HepG2 (cell line): ENCODE results near the gene VWA7. TPM values are rescaled to one million over a fixed set of nuclear protein-coding genes. Genes with fewer than 3 reads are reported as not detected.

Source experiments
- ATAC-seq: fragments of 200-7000 bp; cut with Tn5 transposase; 3 replicates; pipeline ENCODE4 v1.9.1; 2020; ENCODE audit warnings: mild to moderate bottlenecking, moderate library complexity
- BruUV-seq: library from RNA; stranded (reverse); fragments of 400-500 nt; replicated peaks from 2 replicates; lab custom pipeline; 2021; lab: Mats Ljungman, UMichigan
- CTCF ChIA-PET: fragments of 300-600 bp; formaldehyde crosslinking; extraction: SDS; loops from one replicate; lab custom pipeline; 2021; ENCODE audit warnings: low total read pairs, inconsistent platforms, low intra/inter-chr PET ratio; lab: Yijun Ruan, JAX
- POLR2A ChIA-PET: fragments of 350-600 bp; sonication (Branson Sonifier 250); formaldehyde crosslinking; loops from one replicate; lab custom pipeline; 2020; ENCODE audit warnings: antibody characterized with exemption, inconsistent platforms; lab: Yijun Ruan, JAX
- DNase-seq: peaks from one replicate; pipeline ENCODE4 v3.0.0-alpha.2; 2015; ENCODE audit warnings: low spot score
- FAIRE-seq: peaks from 3 replicates; lab custom pipeline; 2011; peaks lifted over from hg19 to GRCh38; lab: Jason Lieb, UNC
- H2AFZ ChIP-seq: one replicate; pipeline ENCODE4 v1.6.1; 2011; ENCODE audit warnings: low read length, inconsistent platforms
- H3K27ac ChIP-seq: fragments of 300-600 bp; 3 replicates; pipeline ENCODE4 v1.8.0; 2011; ENCODE audit warnings: mixed run types, mild to moderate bottlenecking, mixed read lengths, low read length, inconsistent platforms; ENCODE audit not compliant: insufficient read depth; ENCODE audit errors: extremely low read length
- H3K27me3 ChIP-seq, 2 experiments: fragments of 200-600 bp in 1 of 2; 2 replicates in 1 of 2; 3 replicates in 1 of 2; pipeline versions ENCODE4 v1.6.0 to v1.8.0; 2011; ENCODE audit warnings: low read length in 2 of 2, mild to moderate bottlenecking in 2 of 2, moderate library complexity in 2 of 2, inconsistent platforms in 1 of 2; ENCODE audit not compliant: insufficient read depth in 2 of 2, control insufficient read depth in 1 of 2
- H3K36me3 ChIP-seq, 2 experiments: fragments of 200-600 bp in 1 of 2; replicated peaks in 1 of 2; 2 replicates in 1 of 2; 3 replicates in 1 of 2; pipeline versions ENCODE4 v1.5.1 to v1.8.0; 2011; ENCODE audit warnings: low read length in 2 of 2, inconsistent platforms in 1 of 2; ENCODE audit not compliant: insufficient read depth in 2 of 2, control insufficient read depth in 1 of 2
- H3K4me1 ChIP-seq: 2 replicates; pipeline ENCODE4 v1.5.1; 2012; ENCODE audit warnings: low read length, inconsistent platforms; ENCODE audit not compliant: insufficient read depth
- H3K4me2 ChIP-seq: 2 replicates; pipeline ENCODE4 v1.6.0; 2011; ENCODE audit warnings: low read depth, low read length, inconsistent platforms
- H3K4me3 ChIP-seq, 3 experiments: fragments of 200-600 bp in 1 of 3; sonication (generic), shearing (Covaris generic) in 1 of 3; replicated peaks in 1 of 3; 2 replicates each; pipeline ENCODE4 v1.5.1; 2011 to 2016; ENCODE audit warnings: low read length in 3 of 3, inconsistent platforms in 2 of 3, low read depth in 2 of 3, mild to moderate bottlenecking in 2 of 3, control low read depth in 1 of 3, mixed read lengths in 1 of 3; ENCODE audit not compliant: insufficient read depth in 1 of 3
- H3K79me2 ChIP-seq: one replicate; pipeline ENCODE4 v1.6.1; 2011; ENCODE audit warnings: low read length, inconsistent platforms; ENCODE audit not compliant: insufficient read depth
- H3K9ac ChIP-seq: 2 replicates; pipeline ENCODE4 v1.6.0; 2011; ENCODE audit warnings: mild to moderate bottlenecking, low read depth, low read length, inconsistent platforms; ENCODE audit not compliant: insufficient read depth
- H3K9me3 ChIP-seq: 2 replicates; pipeline ENCODE4 v1.5.1; 2012; ENCODE audit warnings: mild to moderate bottlenecking, low read length
- H4K20me1 ChIP-seq: 2 replicates; pipeline ENCODE4 v1.6.0; 2011; ENCODE audit warnings: inconsistent platforms, mild to moderate bottlenecking, low read length, moderate library complexity; ENCODE audit not compliant: insufficient read depth
- DZIP1 ChIP-seq: sonication (generic); formaldehyde crosslinking; IDR thresholded peaks from 2 replicates; pipeline ENCODE4 v1.5.0; 2020; ENCODE audit warnings: mild to moderate bottlenecking, missing genetic modification reagents
- FOXA1 ChIP-seq, 2 experiments: fragments of 450-650 bp in 1 of 2; sonication (generic) in 1 of 2; formaldehyde crosslinking in 1 of 2; IDR thresholded peaks; 2 replicates each; pipeline versions ENCODE4 v1.4.0 to v1.6.1; 2016 to 2020; ENCODE audit warnings: missing genetic modification reagents in 1 of 2
- FOXJ3 ChIP-seq: sonication (generic); formaldehyde crosslinking; IDR thresholded peaks from 2 replicates; pipeline ENCODE4 v1.4.0; 2020; ENCODE audit warnings: missing genetic modification reagents, mild to moderate bottlenecking, borderline replicate concordance
- JDP2 ChIP-seq: sonication (generic); formaldehyde crosslinking; IDR thresholded peaks from 2 replicates; pipeline ENCODE4 v1.8.1; 2022; ENCODE audit warnings: missing genetic modification reagents, borderline replicate concordance
- MNT ChIP-seq: fragments of 450-650 bp; IDR thresholded peaks from 2 replicates; pipeline ENCODE4 v1.6.1; 2016
- POLR2A ChIP-seq, 2 experiments: IDR thresholded peaks; 2 replicates each; pipeline ENCODE4 v1.6.1; 2011; ENCODE audit warnings: low read depth in 2 of 2, low read length in 2 of 2, mild to moderate bottlenecking in 1 of 2, moderate library complexity in 1 of 2; ENCODE audit not compliant: insufficient read depth in 1 of 2
- RXRA ChIP-seq: sonication (generic); formaldehyde crosslinking; IDR thresholded peaks from 2 replicates; pipeline ENCODE4 v1.5.1; 2020; ENCODE audit warnings: missing genetic modification reagents
- SP4 ChIP-seq: sonication (generic); formaldehyde crosslinking; IDR thresholded peaks from 2 replicates; pipeline ENCODE4 v1.8.1; 2023; ENCODE audit warnings: mild to moderate bottlenecking, missing genetic modification reagents
- ZBTB7B ChIP-seq: sonication (generic); formaldehyde crosslinking; IDR thresholded peaks from 2 replicates; pipeline ENCODE4 v1.4.0; 2020; ENCODE audit warnings: missing genetic modification reagents
- ZNF101 ChIP-seq: sonication (generic); formaldehyde crosslinking; IDR thresholded peaks from 2 replicates; pipeline ENCODE4 v1.4.0; 2020; ENCODE audit warnings: mild to moderate bottlenecking, low read depth, missing genetic modification reagents, borderline replicate concordance
- ZNF121 ChIP-seq: sonication (generic); formaldehyde crosslinking; IDR thresholded peaks from 2 replicates; pipeline ENCODE4 v1.5.0; 2020; ENCODE audit warnings: mild to moderate bottlenecking, missing genetic modification reagents
- ZNF17 ChIP-seq: sonication (generic); formaldehyde crosslinking; IDR thresholded peaks from 2 replicates; pipeline ENCODE4 v1.5.0; 2020; ENCODE audit warnings: mild to moderate bottlenecking, missing genetic modification reagents
- ZNF205 ChIP-seq: IDR thresholded peaks from 2 replicates; pipeline ENCODE4 v1.6.1; 2018; ENCODE audit warnings: missing biosample characterization, missing genetic modification reagents
- ZNF550 ChIP-seq: sonication (generic); formaldehyde crosslinking; IDR thresholded peaks from 2 replicates; pipeline ENCODE4 v1.4.0; 2020; ENCODE audit warnings: mild to moderate bottlenecking, missing genetic modification reagents, borderline replicate concordance
- ZNF567 ChIP-seq: sonication (generic); formaldehyde crosslinking; IDR thresholded peaks from 2 replicates; pipeline ENCODE4 v1.8.1; 2023; ENCODE audit warnings: mild to moderate bottlenecking, missing genetic modification reagents, borderline replicate concordance
- ZNF672 ChIP-seq: sonication (generic); formaldehyde crosslinking; IDR thresholded peaks from 2 replicates; pipeline ENCODE4 v1.8.1; 2022; ENCODE audit warnings: missing genetic modification reagents
- ZNF780A ChIP-seq: sonication (generic); formaldehyde crosslinking; IDR thresholded peaks from 2 replicates; pipeline ENCODE4 v1.8.0; 2022; ENCODE audit warnings: mild to moderate bottlenecking, missing genetic modification reagents, moderate library complexity
- ZNF784 ChIP-seq: sonication (generic); formaldehyde crosslinking; IDR thresholded peaks from 2 replicates; pipeline ENCODE4 v1.5.1; 2020; ENCODE audit warnings: missing genetic modification reagents, mild to moderate bottlenecking, borderline replicate concordance
- ZNF792 ChIP-seq: IDR thresholded peaks from 2 replicates; pipeline ENCODE4 v1.6.1; 2016
- WGBS: methylation state at CpG from one replicate; pipeline ENCODE4 v1.1.6; 2017; ENCODE audit warnings: low lambda C conversion rate; 5-methylcytosine and 5-hydroxymethylcytosine counted together
- in situ Hi-C: cut with HindIII; loops from 2 replicates; pipeline ENCODE4 v1.10.0; 2017; ENCODE audit warnings: low pct_unique_long_range_greater_than_20kb; ENCODE audit not compliant: extremely low pct_ligation_motif_present
- intact Hi-C: fragments of 100-400 bp; cut with micrococcal nuclease; formaldehyde crosslinking; loops from one replicate; pipeline ENCODE4 v1.10.0; 2022; ENCODE audit not compliant: unreplicated experiment
- polyA plus RNA-seq, 8 experiments: library from polyadenylated mRNA; depleted of rRNA in 3 of 8; stranded (reverse) in 7 of 8; unstranded in 1 of 8; fragments of >200 nt; fragmentation: Illumina TruSeq in 4 of 8; extraction: Trizol in 4 of 8; gene quantifications; 2 replicates each; pipeline versions ENCODE4 v1.2.1 to v1.2.3, GENCODE V29; 2011 to 2016; ENCODE audit warnings: low read depth in 4 of 8, missing spikeins in 1 of 8, mixed read lengths in 1 of 8; ENCODE audit not compliant: insufficient read depth in 1 of 8
- total RNA-seq, 5 experiments: library from RNA; depleted of rRNA; stranded (reverse); fragments of >200 nt; fragmentation: Illumina TruSeq; extraction: Trizol; gene quantifications; 2 replicates each; pipeline ENCODE4 v1.2.3, GENCODE V29; 2016; ENCODE audit warnings: low read depth in 1 of 5

Gene VWA7
- total and polyA plus RNA-seq, 2 of the 13 experiments (the other 11 are each of a cell fraction or from before 2014, with no cell fraction given): 0.86 to 3.3 TPM

GRCh38 chr6:31739639-31740396, 37.3 kb downstream of the VWA7 start, which contains the start of gene MSH5:
Gene MSH5, plus strand, starts transcription at chr6:31740005. Its CDS starts 462 bp downstream, at chr6:31740467.
- FAIRE-seq: peak; percentile 99
- DNase-seq: peak; percentile 100
- peak within 1 kb of the TSS; percentile 44 to 92 (median 92) for H3K4me3 ChIP-seq
- peak within 1 kb of the TSS; percentile 98 for H3K4me2 ChIP-seq
- peaks cover 3% of the 10 kb centered on the region; the same call in 1 of the 2 replicates for H4K20me1 ChIP-seq
- H3K27me3 ChIP-seq: no peaks in the 10 kb centered on the region; a peak in 1 of 5 replicates
- in situ Hi-C loops: no loop called here
- H2AFZ ChIP-seq: no peak within 1 kb of the TSS
- H3K79me2 ChIP-seq: peaks cover 22% of the 10 kb centered on the region
- ChIA-PET CTCF (interaction anchor here (1.7 kb wide), 1 partner anchor 10 kb away, joined by 4 read pairs; the partner anchor contains the start of gene DDAH2), POLR2A (interaction anchor here (0.6 to 11.3 kb wide), 37 partner anchors 9 to 1098 kb away, joined by 3 to 279 read pairs (median 21); partner anchors contain the start of genes ABHD16A, APOM, ATF6B and BAG6)
- 11% methylated on average over 49 of the region's 58 CpGs for WGBS
- H3K9ac ChIP-seq: peak within 1 kb of the TSS; percentile 98
- H3K9me3 ChIP-seq: no peaks in the 10 kb centered on the region
- H3K27ac ChIP-seq: peak within 1 kb of the TSS; percentile 99
- ATAC-seq: peak; percentile 74
- intact Hi-C loops: loop anchor here (1.0 to 5.0 kb wide), 4 partner anchors 38 to 95 kb away; partner anchors contain the start of genes ABHD16A and LSM2
- peaks cover 50% of the 10 kb centered on the region for H3K4me1 ChIP-seq
- TSS peak; percentile 47 for BruUV-seq
- H3K36me3 ChIP-seq: peaks cover 0 to 6% of the 10 kb centered on the region in 2 experiments; a peak in 3 of 5 replicates
- TF ChIP-seq ZBTB7B (CRISPR knock-in tag) (peak; percentile 83), ZNF672 (CRISPR knock-in tag) (peak; percentile 96; the same call in 1 of the 2 replicates), ZNF567 (CRISPR knock-in tag) (no peak; the same call in 1 of the 2 replicates), SP4 (CRISPR knock-in tag) (peak; percentile 98), MNT (peak; percentile 77), ZNF780A (CRISPR knock-in tag) (no peak; the same call in 1 of the 2 replicates), POLR2A (IDR thresholded peaks at IDR 0.05; ENCODE audit: insufficient read depth in 1 of 2, low read depth in 2 of 2, low read length in 2 of 2) (peak in 1 of 2 experiments; percentile 45; a peak in 2 of 4 replicates), ZNF205 (CRISPR knock-in tag) (peak; percentile 79), DZIP1 (CRISPR knock-in tag) (peak; percentile 96), ZNF17 (CRISPR knock-in tag) (no peak), ZNF550 (CRISPR knock-in tag) (0 out of 2 replicates have a peak, but pooled peaks have one; percentile 66), JDP2 (CRISPR knock-in tag) (peak; percentile 94), ZNF784 (CRISPR knock-in tag) (peak; percentile 98), FOXA1 (IDR thresholded peaks at IDR 0.05) (no peak), FOXA1 (CRISPR knock-in tag; IDR thresholded peaks at IDR 0.05) (peak; percentile 54), ZNF101 (CRISPR knock-in tag) (peak; percentile 91; the same call in 1 of the 2 replicates), FOXJ3 (peak; percentile 51; the same call in 1 of the 2 replicates), RXRA (CRISPR knock-in tag) (peak; percentile 80; the same call in 1 of the 2 replicates), ZNF792 (peak; percentile 93), ZNF121 (peak; percentile 12; the same call in 1 of the 2 replicates)
